Medulla oblongata (tissue), 1 donor: ENCODE data around the gene SERPINA10.
"Not testable (repeated sequence)": the region's sequence is repeated elsewhere in the genome, so short reads cannot be mapped to it uniquely, and the experiment has no call there.

Experiments used
- DNase-seq: peaks from one replicate; pipeline ENCODE4 v3.0.0-alpha.2; 2015; ENCODE audit errors: extremely low spot score

SERPINA10 gene

DNA sequence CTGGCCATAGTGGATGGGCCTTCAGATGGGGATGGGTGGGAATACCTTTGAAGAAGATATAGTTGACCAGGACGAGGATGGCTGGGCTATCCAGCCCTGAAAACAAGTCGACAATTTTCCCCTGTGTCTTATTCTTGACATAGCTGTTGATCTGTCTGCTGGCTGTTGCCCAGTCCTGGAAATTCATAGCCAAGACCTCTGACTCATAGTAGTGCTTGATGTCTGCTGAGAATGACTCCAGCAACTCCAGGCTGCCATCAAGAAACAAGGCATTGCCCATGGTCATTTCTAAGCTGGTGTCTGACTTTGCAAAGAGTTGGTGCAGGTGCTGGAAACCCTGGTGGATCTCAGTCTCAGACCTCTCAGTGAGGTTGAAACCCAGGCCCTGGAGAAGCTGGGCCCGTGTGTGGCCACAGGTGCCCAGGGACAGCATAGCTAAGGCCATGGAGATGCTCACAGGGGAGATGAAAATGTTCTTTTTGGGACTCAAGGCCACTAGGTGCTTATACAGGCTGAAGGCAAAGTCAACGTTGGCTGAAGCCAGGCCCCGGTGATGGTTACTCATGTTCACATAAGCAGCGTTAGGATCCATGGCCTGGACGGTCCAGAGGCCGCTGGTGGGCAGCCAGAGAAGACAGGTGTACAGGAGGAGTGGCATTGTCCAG lies 21.1 kb upstream of the SERPINA10 start:
- no peak for DNase-seq

GRCh38 chr14:94312481-94313246 lies 19.6 kb upstream of the SERPINA10 start:
- no peak for DNase-seq

DNA sequence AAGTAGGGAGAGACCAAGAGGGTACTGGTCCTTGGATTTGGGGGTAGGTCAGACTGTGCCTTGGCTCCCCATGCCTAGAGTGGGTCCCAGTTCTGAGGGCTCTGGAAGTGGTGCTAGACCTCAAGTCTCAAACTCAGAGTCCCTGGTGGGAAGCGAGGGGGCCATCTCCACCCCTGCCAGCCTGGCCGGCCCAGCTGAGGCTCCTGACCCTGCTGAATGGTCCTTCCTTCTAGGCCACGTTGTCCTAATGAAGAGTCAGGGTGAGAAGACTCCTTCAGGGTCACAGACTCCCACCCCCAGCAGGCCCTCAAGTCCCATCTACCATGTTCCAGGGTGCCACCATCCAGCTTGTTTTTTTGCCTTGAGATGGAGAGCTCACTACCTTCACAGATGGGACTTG lies 17.2 kb upstream of the SERPINA10 start:
- no peak for DNase-seq

DNA sequence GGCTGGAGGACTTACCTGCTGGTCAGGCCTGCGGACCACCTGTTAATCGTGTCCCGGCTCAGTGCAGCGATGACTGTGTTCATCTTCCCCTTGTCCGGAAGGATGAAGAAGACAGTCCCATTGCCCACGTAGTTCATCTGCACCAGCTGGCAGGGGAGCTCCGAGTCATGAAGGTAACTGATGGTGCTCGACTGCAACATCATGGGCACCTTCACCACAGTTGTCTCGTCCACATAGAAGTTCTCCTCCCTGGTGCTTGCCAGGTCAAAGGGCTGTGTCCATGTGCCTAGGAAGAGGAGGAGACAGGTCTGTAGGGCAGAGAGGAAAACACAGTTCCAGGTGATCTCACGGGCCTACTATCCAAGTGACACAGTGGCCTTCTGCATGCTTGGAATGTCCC lies 16.7 kb upstream of the SERPINA10 start:
- DNase-seq = no peak

GRCh38 chr14:94307410-94307992 lies 14.4 kb upstream of the SERPINA10 start:
- DNase-seq = no peak

DNA sequence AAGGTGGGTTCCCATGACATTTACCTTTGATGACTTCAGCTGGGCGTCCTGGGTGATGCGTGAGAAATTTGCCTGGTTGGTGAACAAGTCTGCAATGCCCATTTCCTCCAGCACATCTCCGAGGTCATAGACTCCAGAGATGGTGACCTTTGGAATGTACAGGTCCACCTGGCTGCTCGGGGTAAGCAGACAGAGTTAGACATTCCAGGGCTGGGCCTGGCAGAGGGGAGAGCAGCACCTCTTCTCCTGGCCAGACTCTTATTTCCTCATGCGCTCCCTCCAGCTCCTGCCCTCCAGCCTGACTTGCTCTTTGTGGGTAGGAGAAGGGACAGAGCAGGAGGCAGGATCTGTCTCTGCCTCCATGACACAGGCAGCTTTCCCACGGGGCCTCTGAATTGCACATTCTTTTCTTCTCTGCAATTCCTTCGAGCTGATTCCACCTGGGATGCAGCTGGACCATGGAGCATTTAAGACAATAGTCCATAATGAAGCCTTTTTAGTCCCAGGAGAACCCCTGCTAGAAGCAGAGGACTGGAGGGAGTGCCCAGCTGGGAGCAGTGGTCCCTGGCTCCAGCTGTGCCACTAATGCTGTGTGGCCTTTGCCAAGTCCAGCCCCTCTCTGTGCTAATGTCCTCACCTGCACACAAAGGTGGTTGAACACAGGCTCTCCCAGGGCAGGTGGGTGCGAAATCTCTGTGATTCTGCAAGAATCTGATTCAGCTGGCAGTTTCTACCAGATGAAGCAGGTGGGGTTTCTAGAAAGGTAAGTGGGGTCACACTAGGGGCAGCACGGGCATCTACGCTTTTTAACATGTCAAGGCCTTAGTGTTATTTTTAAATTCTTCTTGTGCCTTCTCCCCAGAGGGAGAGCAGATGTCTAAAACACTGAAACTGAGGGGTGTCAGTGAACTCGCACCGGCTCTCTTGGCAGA lies 13.2 kb upstream of the SERPINA10 start:
- no peak for DNase-seq

DNA sequence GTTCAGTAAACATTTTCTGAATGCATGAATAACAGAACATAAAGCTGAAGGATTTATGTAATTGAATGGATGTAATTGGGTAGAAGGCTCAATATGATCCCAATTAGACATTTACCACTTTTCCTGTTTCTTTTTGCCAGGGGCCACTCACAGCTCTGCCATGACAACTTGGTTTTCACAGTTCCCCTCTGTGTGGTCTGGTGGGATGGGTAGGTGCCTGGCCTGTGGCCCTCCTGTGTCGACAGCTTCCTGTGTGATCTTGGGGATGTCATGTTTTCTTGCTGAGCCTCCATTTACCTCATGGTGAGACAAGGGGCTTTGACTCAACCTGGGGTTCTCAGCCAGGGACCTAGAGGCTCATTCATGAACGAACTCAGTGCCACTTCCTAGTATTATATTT lies 12.6 kb upstream of the SERPINA10 start:
- DNase-seq = no peak

DNA sequence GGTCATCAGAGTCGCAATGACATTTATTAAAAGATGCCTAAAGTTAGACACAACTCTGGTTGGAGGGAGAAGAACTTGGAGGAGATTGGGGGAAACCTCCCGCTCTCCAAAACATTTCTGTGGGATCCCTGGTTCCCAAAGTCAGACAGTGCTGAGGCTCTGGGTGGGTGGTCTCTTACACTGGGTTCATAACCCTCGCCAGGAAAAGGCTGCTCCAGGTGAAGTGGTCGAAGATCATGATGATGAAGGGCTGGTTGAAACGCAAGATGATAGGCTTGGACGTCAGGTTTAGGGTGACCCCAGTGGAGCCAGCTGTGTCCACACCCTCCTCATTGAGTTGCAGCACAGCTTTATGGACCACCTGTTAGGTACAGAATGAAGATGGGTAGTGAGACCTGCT lies 11.2 kb upstream of the SERPINA10 start:
- no peak for DNase-seq

DNA sequence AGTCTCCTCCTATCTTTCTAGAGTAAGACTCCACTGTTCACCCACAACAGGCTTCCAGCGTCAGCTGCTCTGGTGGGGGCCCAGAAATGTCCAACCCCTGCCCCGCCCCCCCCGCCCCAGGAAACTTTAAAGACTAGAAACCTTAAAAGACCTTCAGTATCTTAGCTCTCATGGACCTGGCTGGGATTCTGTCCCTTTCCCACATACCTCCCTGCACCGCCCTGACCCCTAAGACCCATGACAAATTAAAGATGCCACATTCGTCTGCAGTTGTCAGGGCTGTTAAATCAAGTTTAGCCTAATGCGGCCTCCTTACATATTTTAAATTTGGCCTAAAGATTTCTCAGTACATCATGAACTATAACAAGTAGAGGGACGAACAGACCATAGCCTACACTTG lies 10.0 kb upstream of the SERPINA10 start:
- no peak for DNase-seq

DNA sequence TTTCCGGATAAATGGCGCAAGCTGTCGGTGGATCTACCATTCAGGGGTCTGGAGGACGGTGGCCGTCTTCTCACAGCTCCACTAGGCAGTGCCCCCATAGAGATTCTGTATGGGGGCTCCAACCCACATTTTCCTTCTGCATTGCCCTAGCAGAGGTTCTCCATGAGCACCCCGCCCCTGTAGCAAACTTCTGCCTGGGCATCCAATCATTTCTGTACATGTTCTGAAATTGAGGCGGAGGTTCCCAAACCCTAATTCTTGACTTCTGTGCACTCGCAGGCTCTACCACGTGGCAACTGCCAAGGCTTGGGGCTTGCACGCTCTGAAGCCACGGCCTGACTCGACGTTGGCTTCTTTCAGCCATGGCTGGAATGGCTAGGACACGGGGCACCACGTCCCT lies 5.1 kb upstream of the SERPINA10 start:
- DNase-seq = no peak

DNA sequence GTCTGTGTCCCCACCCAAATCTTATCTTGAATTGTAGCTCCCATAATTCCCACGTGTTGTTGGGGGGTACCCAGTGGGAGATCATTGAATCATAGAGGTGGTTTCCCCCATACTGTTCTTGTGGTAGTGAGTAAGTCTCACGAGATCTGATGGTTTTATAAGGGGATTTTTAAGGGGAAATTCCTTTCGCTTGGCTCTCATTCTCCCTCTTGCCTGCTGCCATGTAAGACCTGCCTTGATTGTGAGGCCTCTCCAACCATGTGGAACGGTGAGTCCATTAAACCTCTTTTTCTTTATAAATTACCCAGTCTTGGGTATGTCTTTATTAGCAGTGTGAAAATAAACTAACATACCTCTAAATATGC lies 3.1 kb upstream of the SERPINA10 start:
- not testable (repeated sequence) for DNase-seq

DNA sequence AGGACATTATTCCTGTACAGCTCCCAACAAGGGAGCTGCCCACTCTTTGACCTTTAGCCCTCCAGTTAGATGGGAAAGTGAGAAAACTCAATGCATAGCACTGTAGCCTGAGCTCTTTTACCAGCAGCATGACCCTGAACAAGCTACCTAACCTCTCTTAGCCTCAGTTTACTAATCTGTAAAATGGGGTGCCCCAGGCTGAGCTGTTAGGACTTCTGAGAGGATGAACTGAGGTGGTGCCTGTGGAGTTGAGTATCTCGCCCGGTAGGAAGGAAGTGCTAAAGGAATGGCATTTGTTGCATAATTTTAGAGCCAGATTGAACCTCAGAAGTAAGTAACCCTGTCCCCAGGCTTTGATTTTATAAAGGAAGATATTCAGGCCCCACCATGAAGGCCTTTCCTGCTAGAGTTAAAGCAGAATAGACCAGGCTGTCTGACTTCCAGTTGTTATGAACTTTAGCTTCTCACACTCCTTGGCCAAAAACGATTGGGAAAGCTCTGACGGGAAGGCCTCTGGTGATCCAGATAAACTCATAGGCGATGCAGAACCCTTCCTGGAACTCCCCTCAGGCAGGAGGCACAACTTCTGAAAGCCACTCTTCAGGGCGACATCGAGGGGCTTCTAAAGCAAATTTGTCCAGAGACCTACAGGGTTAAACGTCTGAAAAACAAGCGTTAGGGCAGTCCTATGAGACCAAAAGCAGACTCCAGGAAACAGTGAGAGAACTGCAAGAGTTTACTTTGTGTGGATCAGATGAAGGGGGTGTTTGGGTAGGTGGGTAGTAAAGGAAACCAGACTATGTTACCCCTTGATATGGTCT lies 2.5 kb upstream of the SERPINA10 start:
- no peak for DNase-seq

DNA sequence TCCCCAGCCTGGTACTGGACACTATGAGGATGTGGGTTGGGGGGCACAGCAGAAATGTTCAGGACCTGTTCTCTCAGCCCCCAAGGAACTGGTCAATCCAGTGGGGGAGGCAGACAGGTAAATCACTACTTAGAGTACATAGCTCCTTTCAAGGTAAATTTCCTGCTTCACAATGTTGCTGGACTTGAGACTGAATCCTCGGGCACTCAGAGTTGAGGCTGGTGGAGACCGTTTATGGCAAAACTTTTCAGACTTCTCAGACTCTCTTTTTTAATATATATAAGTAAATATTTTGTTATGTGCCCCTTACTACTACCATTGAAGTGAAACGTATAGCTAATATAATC lies 483 bp upstream of the SERPINA10 start:
- DNase-seq = no peak

GRCh38 chr14:94292526-94292871 lies 569 bp downstream of the SERPINA10 start:
- no peak for DNase-seq

- DNase-seq = no peak
These were observed 1.1 kb downstream of the SERPINA10 start for GRCh38 chr14:94291906-94292525.

GRCh38 chr14:94291159-94291905 lies 1.7 kb downstream of the SERPINA10 start:
- no peak for DNase-seq

GRCh38 chr14:94290197-94290596 lies 2.9 kb downstream of the SERPINA10 start:
- no peak for DNase-seq

DNA sequence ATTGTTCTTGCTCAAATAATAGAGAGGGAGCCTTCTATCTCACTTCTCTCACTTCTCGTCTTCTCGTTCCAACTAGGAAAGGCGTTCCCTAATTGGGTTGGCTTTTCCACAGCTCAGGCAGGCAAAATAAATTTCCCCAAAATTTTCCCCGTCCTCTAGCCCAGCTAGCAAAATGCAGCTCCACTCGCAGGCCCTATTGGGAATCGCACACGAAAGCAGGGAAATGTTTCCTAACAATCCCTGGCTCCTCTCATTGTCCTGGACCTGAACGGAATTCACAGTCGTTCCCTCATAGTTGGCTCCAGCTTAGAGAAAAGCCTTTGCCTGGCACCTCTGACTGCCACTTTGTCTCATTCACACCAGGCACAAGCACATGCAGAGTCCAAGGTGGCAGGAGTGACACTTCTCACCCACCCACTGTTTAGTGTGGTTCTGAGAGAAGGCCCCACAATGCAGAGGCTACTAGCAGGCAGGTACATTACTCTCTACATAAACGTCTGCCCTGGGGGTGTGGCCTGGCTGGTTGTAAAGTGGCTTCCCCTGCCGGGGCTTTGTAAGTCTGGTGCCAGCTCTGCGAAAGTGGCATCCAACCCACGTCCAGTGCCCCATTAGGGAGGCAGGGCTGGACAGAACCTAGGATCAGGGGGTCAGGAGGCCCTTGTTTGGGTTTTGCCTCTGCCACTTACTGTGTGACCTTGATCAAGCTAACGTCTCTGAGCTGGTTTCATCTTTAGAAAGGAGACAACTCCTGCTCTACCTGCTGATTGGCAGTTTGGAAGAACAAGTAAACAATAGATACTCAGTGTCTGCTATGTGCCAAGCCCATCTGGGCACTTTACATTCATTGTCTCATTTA lies 4.2 kb downstream of the SERPINA10 start:
- DNase-seq = no peak

GRCh38 chr14:94285158-94285557 lies 7.9 kb downstream of the SERPINA10 start:
- no peak for DNase-seq
